NCI-H2227 (cell line): ENCODE data around the gene SCYGR3.

Experiments used
- DNase-seq: peaks from one replicate; lab custom pipeline; 2025; ENCODE audit not compliant: unreplicated experiment; lab: John Stamatoyannopoulos, UW

Gene SCYGR3

DNA sequence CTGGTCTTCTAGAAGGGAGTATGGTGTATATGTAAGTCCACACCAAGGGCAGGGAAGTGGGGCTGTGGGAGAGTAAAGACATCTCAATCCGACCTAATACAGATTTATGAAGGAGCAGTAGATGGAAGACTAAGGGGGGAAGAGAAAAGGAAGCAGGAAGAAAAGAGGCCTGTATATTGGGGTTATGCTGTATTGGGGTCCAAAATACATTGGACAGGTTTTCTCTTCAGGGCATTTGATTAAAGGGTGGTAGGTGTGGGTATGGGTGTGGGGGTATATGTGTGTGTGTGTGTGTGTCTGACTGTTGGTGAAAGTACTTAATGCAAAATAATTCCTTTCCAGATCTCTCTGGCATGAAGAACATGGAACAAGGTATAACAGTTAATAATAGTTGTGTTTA lies 49.6 kb downstream of the SCYGR3 start:
- DNase-seq = no peak
